Activated T-helper 1 cell treated with anti-CD3 and anti-CD28 coated beads, Interleukin-12 subunit alpha, Interleukin-12 subunit beta, Interleukin-2, Interleukin-4 antibody, amounts not matched to agents 30 ng/mL and 10 ng/mL and 1 ng/mL, durations not matched to agents 14 hours and 24 hours and 36 hours (primary cell): ENCODE results near the gene TPRX1. TPM values are rescaled to one million over a fixed set of nuclear protein-coding genes. Genes with fewer than 3 reads are reported as not detected.
A peak's percentile ranks its signal among the peaks of the same experiment; 100 is the strongest.
"Not testable (repeated sequence)": the region's sequence is repeated elsewhere in the genome, so short reads cannot be mapped to it uniquely, and the experiment has no call there.

Experiments
- DNase-seq: peaks from one replicate; pipeline ENCODE4 v3.0.0; 2021; ENCODE audit warnings: low spot score
- H3K27ac Mint-ChIP-seq: one replicate; pipeline ENCODE4 v1.8.0; 2021; ENCODE audit warnings: mild to moderate bottlenecking, mixed read lengths
- H3K27me3 Mint-ChIP-seq: one replicate; pipeline ENCODE4 v1.8.0; 2022; ENCODE audit warnings: mild to moderate bottlenecking, moderate library complexity, mixed read lengths; ENCODE audit not compliant: insufficient read depth
- H3K36me3 Mint-ChIP-seq: one replicate; pipeline ENCODE4 v1.8.0; 2021; ENCODE audit warnings: low read depth, mixed read lengths
- H3K4me1 Mint-ChIP-seq: one replicate; pipeline ENCODE4 v1.8.0; 2021; ENCODE audit warnings: low read depth, mixed read lengths
- H3K4me3 Mint-ChIP-seq: one replicate; pipeline ENCODE4 v1.8.0; 2021; ENCODE audit warnings: mild to moderate bottlenecking, moderate library complexity, mixed read lengths
- H3K9me3 Mint-ChIP-seq: one replicate; pipeline ENCODE4 v1.8.0; 2021; ENCODE audit warnings: mixed read lengths
- intact Hi-C: fragments of 100-400 bp; cut with micrococcal nuclease; formaldehyde crosslinking; loops from one replicate; pipeline ENCODE4 v1.15.1; 2024
- total RNA-seq: library from RNA; stranded (reverse); gene quantifications from 2 replicates; pipeline ENCODE4 v1.2.3, GENCODE V29; 2022

TPRX1 gene
- total RNA-seq, 1 donor from 2014 or later, result not detected

DNA sequence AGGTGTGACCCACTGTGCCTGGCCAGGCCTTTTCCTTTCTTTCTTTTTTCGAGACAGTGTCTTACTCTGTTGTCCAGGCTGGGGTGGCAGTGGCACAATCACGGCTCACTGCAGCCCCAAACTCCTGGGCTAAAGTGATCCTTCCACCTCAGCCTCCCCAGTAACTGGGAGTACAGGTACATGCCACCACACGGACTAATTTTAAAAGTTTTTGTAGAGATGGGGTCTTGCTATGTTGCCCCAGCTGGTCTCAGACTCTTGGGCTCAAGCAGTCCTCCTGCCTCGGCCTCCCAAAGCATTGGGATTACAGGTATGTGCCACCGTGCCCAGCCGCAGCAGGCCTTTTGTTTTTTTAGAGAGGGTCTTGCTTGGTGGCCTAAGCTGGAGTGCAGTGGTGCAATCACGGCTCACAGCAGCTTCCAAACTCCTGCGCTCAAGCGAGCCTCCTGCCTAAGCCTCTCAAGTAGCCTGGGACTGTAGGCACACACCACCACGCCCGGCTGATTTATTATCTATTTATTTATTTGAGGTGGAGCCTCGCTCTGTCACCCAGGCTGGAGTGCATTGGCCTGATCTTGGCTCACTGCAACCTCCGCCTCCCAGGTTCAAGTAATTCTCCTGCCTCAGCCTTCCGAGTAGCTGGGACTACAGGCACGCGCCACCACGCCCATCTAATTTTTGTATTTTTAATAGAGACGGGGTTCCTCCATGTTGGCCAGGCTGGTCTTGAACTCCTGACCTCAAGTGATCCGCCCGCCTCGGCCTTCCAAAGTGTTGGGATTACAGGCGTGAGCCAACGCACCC, 26.9 kb downstream of the TPRX1 start:
- peak overlapping the region; percentile 94 for H3K27ac Mint-ChIP-seq
- not testable (repeated sequence) for H3K27me3 Mint-ChIP-seq, DNase-seq, H3K9me3 Mint-ChIP-seq
- H3K4me1 Mint-ChIP-seq, result peaks cover 12% of the 10 kb centered on the region
- peaks cover 14% of the 10 kb centered on the region for H3K36me3 Mint-ChIP-seq
- H3K4me3 Mint-ChIP-seq, result peak overlapping the region; percentile 96
- intact Hi-C loops, result loop anchor here (1.0 kb wide), 1 partner anchor 32 kb away; the partner anchor contains the start of gene NOP53

DNA sequence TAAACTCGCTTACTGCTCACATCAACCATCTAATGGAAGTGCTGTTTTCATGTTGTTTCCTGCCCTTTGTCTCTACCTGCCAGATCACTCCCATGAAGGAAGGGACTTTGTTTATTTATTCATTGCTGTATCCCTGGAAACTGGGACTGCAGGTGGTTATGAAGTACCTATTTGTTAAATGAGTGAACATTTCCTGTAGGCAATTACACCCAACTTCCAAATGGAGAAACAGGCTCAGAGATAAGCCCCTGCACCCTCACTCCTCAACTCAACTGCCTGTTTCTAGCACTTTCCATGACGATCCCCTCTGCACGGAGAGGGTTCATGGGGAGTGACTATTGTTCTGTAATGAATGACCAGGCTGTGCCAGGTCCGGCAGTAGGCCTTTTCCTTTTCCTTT, 27.8 kb downstream of the TPRX1 start:
- Mint-ChIP-seq H3K27me3 (peaks cover under 1% of the 10 kb centered on the region), H3K4me1 (peaks cover 12% of the 10 kb centered on the region), H3K9me3 (no peaks in the 10 kb centered on the region), H3K36me3 (peaks cover 12% of the 10 kb centered on the region), H3K27ac (no peak overlapping the region), H3K4me3 (peak overlapping the region; percentile 96)
- no peak for DNase-seq
- intact Hi-C loops, result no loop called here

DNA sequence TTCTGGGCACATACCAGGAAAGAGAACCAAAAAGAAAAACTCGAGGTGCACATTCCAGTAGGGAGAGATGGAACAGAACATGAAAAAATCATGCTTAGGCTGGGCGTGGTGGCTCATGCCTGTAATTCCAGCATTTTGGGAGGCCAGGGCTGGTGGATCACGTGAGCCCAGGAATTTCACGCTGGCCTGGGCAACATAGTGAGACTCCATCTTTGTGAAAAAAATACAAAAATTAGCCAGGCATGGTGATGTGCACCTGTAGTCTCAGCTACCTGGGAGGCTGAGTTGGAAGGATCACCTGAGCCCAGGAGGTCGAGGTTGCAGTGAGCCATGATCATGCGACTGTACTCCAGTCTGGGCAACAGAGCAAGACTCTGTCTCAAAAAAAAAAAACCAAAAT, 33.1 kb downstream of the TPRX1 start:
- H3K36me3 Mint-ChIP-seq, H3K4me1 Mint-ChIP-seq, DNase-seq, intact Hi-C loops, H3K27ac Mint-ChIP-seq, H3K4me3 Mint-ChIP-seq, H3K27me3 Mint-ChIP-seq, H3K9me3 Mint-ChIP-seq: not testable (repeated sequence)

DNA sequence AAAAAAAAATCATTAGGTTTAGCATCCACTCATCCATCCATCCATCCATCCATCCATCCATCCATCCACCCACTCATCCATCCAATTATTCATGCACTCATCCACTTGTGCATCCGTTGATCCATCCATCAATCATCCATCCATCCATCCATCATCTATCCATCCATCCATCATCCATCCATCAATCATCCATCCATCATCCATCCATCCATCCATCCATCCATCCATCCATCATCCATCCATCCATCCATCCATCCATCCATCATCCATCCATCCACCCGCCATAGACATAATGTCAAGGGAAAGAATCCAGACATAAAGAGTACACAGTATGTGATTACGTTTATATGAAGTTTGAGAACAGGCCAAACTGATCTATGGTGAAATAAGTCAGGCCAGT, 34.8 kb downstream of the TPRX1 start:
- H3K27me3 Mint-ChIP-seq, result peaks cover 2% of the 10 kb centered on the region
- H3K4me3 Mint-ChIP-seq, result no peak overlapping the region
- no peak for DNase-seq
- no peaks in the 10 kb centered on the region for H3K36me3 Mint-ChIP-seq
- H3K27ac Mint-ChIP-seq, result no peak overlapping the region
- no peaks in the 10 kb centered on the region for H3K9me3 Mint-ChIP-seq
- H3K4me1 Mint-ChIP-seq, result no peaks in the 10 kb centered on the region
- intact Hi-C loops, result no loop called here

DNA sequence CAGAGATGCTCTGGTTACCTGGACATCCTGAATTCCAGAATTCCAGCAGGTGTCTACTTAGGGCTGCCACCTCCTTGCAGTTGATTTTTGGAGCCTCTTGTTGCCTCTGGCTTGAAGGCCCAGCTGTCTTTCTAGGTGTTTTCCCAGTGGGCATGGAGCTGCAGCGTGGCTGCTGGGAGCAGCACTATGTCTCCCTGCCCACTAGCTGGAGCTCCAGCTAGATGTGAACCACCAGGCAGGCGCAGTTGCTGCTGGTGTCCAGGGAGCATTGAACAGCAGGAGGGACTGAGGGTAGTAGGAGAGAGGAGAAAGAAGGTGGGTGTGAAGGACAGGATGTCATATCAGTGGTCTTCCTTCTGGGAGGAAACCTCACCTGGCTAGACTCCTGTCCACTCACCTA, 35.7 kb downstream of the TPRX1 start:
- Mint-ChIP-seq H3K27ac (no peak overlapping the region), H3K4me1 (no peaks in the 10 kb centered on the region), H3K36me3 (no peaks in the 10 kb centered on the region), H3K4me3 (no peak overlapping the region), H3K9me3 (no peaks in the 10 kb centered on the region), H3K27me3 (peaks cover 2% of the 10 kb centered on the region)
- DNase-seq, result no peak
- intact Hi-C loops, result no loop called here

- no peaks in the 10 kb centered on the region for H3K4me1 Mint-ChIP-seq
- H3K27ac Mint-ChIP-seq, result no peak overlapping the region
- no peak for DNase-seq
- no peak overlapping the region for H3K4me3 Mint-ChIP-seq
- H3K9me3 Mint-ChIP-seq, result no peaks in the 10 kb centered on the region
- intact Hi-C loops, result no loop called here
- no peaks in the 10 kb centered on the region for H3K36me3 Mint-ChIP-seq
- peaks cover 2% of the 10 kb centered on the region for H3K27me3 Mint-ChIP-seq
These were observed 37.0 kb downstream of the TPRX1 start for GRCh38 chr19:47767349-47767748.

- H3K27me3 Mint-ChIP-seq, result peaks cover 2% of the 10 kb centered on the region
- intact Hi-C loops, result loop anchor here (1.0 kb wide), 1 partner anchor 22 kb away; no protein-coding TSS in a partner anchor
- H3K36me3 Mint-ChIP-seq, result no peaks in the 10 kb centered on the region
- no peaks in the 10 kb centered on the region for H3K9me3 Mint-ChIP-seq
- H3K27ac Mint-ChIP-seq, result no peak overlapping the region
- no peak overlapping the region for H3K4me3 Mint-ChIP-seq
- no peak for DNase-seq
- H3K4me1 Mint-ChIP-seq, result no peaks in the 10 kb centered on the region
These were observed 37.7 kb downstream of the TPRX1 start for GRCh38 chr19:47766670-47767069.

- intact Hi-C loops, result loop anchor here (1.0 kb wide), 1 partner anchor 22 kb away; no protein-coding TSS in a partner anchor
- no peaks in the 10 kb centered on the region for H3K9me3 Mint-ChIP-seq
These were observed 38.1 kb downstream of the TPRX1 start for GRCh38 chr19:47766359-47766620.

GRCh38 chr19:47765523-47766358, 38.6 kb downstream of the TPRX1 start:
- H3K9me3 Mint-ChIP-seq, result no peaks in the 10 kb centered on the region
- intact Hi-C loops, result loop anchor here (1.0 kb wide), 1 partner anchor 23 kb away; no protein-coding TSS in a partner anchor
- H3K36me3 Mint-ChIP-seq, result no peaks in the 10 kb centered on the region
- no peaks in the 10 kb centered on the region for H3K4me1 Mint-ChIP-seq
- DNase-seq, result no peak
- H3K27me3 Mint-ChIP-seq, result no peaks in the 10 kb centered on the region
- no peak overlapping the region for H3K4me3 Mint-ChIP-seq
- H3K27ac Mint-ChIP-seq, result no peak overlapping the region

More at GRCh38 chr19:47766359-47766620, 38.1 kb downstream of the TPRX1 start:
- H3K36me3 Mint-ChIP-seq, result no peaks in the 10 kb centered on the region
- no peak overlapping the region for H3K4me3 Mint-ChIP-seq
- DNase-seq, result no peak
- no peaks in the 10 kb centered on the region for H3K4me1 Mint-ChIP-seq
- no peaks in the 10 kb centered on the region for H3K27me3 Mint-ChIP-seq
- no peak overlapping the region for H3K27ac Mint-ChIP-seq

- H3K27me3 Mint-ChIP-seq, intact Hi-C loops, H3K27ac Mint-ChIP-seq, H3K36me3 Mint-ChIP-seq, H3K9me3 Mint-ChIP-seq, H3K4me1 Mint-ChIP-seq, H3K4me3 Mint-ChIP-seq, DNase-seq: not testable (repeated sequence)
These were observed 39.6 kb downstream of the TPRX1 start for GRCh38 chr19:47764705-47765104.

DNA sequence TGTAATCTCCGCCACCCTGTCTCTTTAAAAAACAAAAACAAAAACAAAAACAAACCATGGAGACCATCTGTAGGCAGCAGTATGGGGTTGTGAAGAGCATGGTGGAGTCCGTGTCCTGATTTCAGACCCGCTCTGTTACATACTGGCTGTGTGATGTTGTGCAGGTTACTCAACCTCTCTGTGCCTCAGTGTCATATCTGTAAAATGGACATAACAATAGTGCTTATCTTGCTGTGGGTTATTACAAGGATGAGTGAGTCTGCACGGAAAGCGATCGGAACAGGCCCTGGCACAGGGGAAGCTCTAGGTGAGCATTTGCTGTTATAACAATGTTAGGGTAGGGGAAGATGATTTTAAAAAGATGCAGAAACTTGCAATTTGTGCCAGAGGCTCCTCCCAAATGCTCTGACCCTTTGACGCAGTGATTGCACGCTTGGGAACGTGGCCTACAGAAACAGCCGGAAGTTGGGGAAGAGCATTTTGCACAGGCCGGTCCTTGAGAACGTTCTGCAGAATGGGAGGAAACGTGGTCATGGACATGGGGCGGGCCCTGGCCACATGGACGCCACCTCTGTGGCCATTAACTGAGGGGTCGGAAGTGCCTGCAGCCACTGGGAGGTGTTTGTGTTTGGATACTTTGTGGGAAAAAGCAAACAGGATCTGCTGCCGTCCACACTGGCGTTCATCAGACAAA, 41.6 kb downstream of the TPRX1 start:
- no peaks in the 10 kb centered on the region for H3K27me3 Mint-ChIP-seq
- H3K4me1 Mint-ChIP-seq, result no peaks in the 10 kb centered on the region
- intact Hi-C loops, result no loop called here
- DNase-seq, result no peak
- peaks cover 8% of the 10 kb centered on the region for H3K36me3 Mint-ChIP-seq
- H3K27ac Mint-ChIP-seq, result no peak overlapping the region
- no peak overlapping the region for H3K4me3 Mint-ChIP-seq
- H3K9me3 Mint-ChIP-seq, result no peaks in the 10 kb centered on the region

- Mint-ChIP-seq H3K27me3 (no peaks in the 10 kb centered on the region), H3K9me3 (no peaks in the 10 kb centered on the region), H3K27ac (no peak overlapping the region), H3K4me3 (no peak overlapping the region), H3K4me1 (no peaks in the 10 kb centered on the region), H3K36me3 (peaks cover 14% of the 10 kb centered on the region)
- intact Hi-C loops, result no loop called here
- no peak for DNase-seq
These were observed 42.2 kb downstream of the TPRX1 start for GRCh38 chr19:47762151-47762550.

- no peak for DNase-seq
- Mint-ChIP-seq H3K36me3 (peaks cover 17% of the 10 kb centered on the region), H3K4me3 (no peak overlapping the region), H3K27me3 (no peaks in the 10 kb centered on the region), H3K27ac (peak overlapping the region; percentile 12), H3K9me3 (no peaks in the 10 kb centered on the region), H3K4me1 (no peaks in the 10 kb centered on the region)
- intact Hi-C loops, result no loop called here
These were observed 42.8 kb downstream of the TPRX1 start for GRCh38 chr19:47761566-47761965.
